ENCODE results near the gene PDCD2L. TPM values are rescaled to one million over a fixed set of nuclear protein-coding genes. Genes with fewer than 3 reads are reported as not detected.
"Not testable (repeated sequence)": the region's sequence is repeated elsewhere in the genome, so short reads cannot be mapped to it uniquely, and the experiment has no call there.

PDCD2L gene
- total RNA-seq, 1 donor from 2014 or later = 15.2 TPM

DNA sequence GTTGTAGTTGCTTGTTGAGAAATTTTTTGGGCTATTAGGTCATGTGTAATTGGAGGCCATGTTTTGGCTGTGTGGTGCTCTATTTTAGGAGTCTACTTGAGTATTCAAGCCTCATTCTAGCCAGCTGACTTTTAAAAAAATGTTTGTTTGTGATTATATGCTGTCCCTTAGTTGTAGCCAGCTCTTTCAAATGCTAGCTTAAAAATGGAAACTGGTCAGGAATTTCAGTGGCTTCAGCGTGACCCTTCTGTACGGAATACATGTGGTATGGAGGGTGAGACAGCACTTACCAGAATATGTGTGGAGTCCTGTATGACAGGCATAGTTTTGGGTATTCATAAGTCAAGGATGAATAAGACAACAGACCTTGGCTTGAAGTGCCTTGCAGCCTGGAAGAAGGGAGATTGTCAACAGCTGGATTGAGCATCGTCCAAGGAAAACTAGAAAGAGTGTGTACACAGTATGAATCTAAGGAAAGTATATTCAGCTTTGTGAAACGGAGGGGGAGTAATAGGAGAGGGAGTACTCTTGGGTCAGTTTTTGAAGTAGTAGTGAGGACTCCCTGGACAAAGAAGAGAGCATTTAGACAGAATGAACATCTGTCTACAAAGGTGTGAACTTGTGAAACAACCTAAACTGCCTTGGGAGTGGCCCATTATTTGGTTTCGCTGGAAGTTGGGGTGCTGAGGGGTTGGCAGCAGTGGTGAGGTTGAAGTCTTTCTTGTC, 57.3 kb downstream of the PDCD2L start:
- no peak for DNase-seq (ENCODE audit: extremely low read depth, low read depth, low spot score)

DNA sequence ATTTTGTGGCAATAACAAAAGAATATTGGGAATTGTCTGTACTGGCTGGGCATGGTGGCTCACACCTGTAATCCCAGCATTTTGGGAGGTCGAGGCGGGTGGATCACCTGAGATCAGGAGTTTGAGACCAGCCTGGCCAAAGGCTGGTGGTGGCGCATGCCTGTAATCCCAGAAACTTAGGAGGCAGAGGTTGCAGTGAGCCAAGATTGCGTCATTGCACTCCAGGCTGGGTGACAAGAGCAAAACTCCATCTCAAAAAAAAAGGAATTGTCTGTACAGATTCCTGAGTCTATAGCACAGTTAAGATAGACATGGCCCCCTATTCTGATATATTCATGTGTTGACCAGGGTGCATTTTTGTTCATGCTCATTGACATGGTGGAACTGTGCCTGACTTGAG, 60.6 kb downstream of the PDCD2L start:
- not testable (repeated sequence) for DNase-seq (ENCODE audit: extremely low read depth, low read depth, low spot score)

DNA sequence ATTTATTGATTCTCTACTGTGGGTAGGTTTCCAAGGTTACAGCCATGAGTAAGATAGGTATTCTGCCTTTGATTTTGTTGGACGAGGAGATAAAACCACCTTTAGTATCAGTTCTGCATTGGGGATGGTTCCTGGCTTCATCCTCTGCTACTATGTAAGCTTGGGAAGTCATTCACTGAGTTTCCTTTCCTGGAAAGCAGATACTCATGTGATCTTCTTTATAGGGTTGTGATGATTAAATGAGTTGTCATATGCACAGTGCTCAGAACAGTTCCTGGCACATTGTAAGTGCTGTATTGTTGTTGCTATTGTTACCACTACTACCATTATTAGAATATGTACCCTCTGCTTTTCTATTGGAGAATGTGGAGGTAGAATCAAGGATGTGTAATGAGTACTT, 64.2 kb downstream of the PDCD2L start:
- DNase-seq (ENCODE audit: extremely low read depth, low read depth, low spot score) = no peak

DNA sequence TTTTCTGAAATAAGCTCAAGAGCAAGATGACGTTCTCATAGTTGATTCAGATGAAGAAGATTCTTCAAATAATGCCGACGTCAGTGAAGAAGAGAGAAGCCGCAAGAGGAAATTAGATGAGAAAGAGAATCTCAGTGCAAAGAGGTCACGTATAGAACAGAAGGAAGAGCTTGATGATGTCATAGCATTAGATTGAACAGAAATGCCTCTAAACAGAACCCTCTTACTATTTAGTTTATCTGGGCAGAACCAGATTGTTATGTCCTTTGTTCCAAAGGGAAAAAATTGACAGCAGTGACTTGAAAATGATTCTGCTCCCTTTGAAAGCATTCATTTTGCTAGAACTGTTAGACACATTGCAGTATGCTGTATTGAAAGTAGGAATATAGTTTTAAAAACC, 64.8 kb downstream of the PDCD2L start:
- DNase-seq (ENCODE audit: extremely low read depth, low read depth, low spot score) = not testable (repeated sequence)

DNA sequence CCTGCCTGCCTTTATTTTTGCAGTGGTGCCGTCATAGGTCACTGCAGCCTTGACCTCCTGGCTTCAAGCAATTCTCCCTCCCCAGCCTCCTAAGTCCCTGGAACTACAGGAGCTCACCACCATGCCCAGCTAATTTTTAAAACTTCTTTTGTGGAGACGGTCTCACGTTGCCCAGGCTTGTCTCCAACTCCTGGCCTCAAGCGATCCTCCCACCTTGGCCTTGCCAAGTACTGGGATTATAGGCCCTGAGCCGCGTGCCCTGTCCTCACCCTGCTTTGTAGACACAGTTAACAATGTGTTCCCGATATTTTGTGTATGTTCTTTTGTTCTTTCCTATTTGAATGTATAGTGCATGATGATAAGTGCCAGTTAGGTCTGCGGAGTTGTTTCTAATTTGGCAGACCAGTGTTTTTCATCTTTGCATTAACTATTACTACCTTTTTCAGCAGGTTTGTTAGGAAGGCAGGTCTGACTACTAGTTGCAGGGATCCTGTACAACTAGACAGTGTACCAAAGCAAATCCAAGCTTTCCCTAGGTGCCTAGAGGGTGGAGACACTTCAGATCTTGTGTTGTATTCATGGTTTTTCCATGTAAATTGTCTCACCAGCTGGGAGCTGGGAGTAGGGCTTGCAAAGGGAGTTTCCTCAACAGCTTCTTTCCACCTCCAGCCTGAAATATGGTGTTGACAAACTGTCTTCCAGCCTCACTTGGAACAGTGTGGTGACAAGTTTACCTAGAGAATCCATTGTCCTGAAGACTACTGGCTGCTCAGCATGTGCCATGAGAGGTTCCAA, 67.9 kb downstream of the PDCD2L start:
- no peak for DNase-seq (ENCODE audit: extremely low read depth, low read depth, low spot score)

DNA sequence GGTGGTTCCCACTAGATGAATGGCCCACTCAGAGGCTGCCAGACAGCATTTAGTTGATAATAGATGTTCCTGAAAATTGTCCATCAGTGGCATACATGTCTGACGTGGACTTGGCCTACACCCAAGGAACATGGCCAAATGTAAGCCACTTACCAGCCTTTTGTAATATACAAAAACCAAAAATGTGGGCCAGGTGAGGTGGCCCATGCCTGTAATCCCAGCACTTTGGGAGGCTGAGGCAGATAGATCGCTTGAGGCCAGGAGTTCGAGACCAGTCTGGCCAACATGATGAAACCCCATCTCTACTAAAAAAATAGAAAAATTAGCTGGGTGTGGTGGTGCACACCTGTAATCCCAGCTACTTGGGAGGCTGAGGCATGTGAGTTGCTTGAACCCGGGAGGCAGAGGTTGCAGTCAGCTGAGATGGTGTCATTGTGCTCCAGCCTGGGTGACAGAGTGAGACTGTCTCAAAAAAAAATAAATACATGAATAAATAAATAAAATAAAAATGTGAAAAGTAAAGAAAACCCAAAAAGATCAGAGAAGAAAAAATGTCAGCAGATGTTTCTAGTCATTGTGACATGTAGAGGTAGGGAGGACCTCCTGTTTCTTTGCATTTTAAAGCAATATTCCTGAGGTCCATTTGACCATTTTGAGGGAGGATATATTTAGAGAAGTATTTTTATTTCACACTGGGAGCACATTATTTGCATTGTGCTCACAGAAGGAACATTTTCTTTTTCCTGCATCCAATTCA, 70.2 kb downstream of the PDCD2L start:
- no peak for DNase-seq (ENCODE audit: extremely low read depth, low read depth, low spot score)

DNA sequence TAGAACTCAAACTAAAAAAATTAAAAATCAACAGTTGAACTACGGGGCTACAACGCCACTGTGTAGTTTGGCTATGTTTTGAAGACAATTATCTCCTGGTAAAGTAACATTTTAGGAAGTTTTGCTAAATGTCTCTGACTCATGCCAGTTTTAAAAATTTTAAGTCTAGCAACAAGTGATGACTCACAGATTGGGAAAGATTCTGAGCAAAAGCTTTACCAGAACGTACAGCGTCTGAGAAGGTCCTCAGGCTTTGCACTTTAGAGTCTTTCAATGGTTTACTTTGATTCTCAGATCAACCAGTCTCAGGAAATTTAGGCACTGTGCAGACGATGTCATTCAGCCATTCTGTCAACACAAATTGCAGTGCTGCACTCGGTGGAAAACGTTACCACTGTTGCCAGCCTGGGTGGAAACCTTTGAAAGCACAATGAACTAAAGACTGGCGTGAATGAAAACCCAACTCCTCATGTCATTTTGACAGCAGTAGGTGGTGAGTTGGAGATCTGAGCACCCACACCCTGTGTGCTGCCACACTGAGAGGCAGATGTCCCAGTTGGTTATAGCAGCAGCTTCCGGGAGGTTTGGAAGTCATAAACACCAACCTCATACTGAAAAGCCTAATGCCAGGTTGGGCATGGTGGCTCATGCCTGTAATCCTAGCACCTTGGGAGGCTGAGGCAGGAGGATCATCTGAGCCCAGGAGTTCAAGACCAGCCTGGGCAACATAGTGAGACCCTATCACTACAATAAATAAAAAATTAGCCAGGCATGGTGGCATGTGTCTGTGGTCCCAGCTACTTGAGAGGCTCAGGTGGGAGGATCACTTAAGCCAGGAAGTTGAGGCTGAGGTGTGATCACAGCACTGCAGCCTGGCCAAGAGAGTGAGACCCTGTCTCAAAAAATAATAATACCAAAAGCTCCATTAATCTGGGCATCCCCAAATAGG, 71.1 kb downstream of the PDCD2L start:
- DNase-seq (ENCODE audit: extremely low read depth, low read depth, low spot score) = no peak

Other genes starting within 250 kb of the PDCD2L start
- 69.4 and 86.3 TPM in 2 replicates for gene LSM14A, start 231.9 kb upstream of the PDCD2L start, total RNA-seq
- 35.5 and 43.9 TPM in 2 replicates for gene GARRE1, start 149.8 kb upstream of the PDCD2L start, total RNA-seq
- 291 and 335 TPM in 2 replicates for gene GPI, start 39.2 kb upstream of the PDCD2L start, total RNA-seq
- 53.4 and 69.0 TPM in 2 replicates for gene UBA2, start 24.0 kb downstream of the PDCD2L start, total RNA-seq
- 18.3 and 20.6 TPM in 2 replicates for gene WTIP, start 77.4 kb downstream of the PDCD2L start, total RNA-seq